ENCODE results near the gene B4GALNT4. TPM values are rescaled to one million over a fixed set of nuclear protein-coding genes. Genes with fewer than 3 reads are reported as not detected.

Gene B4GALNT4
- total RNA-seq, 2 donors from 2014 or later = 1.6 to 2.0 TPM

DNA sequence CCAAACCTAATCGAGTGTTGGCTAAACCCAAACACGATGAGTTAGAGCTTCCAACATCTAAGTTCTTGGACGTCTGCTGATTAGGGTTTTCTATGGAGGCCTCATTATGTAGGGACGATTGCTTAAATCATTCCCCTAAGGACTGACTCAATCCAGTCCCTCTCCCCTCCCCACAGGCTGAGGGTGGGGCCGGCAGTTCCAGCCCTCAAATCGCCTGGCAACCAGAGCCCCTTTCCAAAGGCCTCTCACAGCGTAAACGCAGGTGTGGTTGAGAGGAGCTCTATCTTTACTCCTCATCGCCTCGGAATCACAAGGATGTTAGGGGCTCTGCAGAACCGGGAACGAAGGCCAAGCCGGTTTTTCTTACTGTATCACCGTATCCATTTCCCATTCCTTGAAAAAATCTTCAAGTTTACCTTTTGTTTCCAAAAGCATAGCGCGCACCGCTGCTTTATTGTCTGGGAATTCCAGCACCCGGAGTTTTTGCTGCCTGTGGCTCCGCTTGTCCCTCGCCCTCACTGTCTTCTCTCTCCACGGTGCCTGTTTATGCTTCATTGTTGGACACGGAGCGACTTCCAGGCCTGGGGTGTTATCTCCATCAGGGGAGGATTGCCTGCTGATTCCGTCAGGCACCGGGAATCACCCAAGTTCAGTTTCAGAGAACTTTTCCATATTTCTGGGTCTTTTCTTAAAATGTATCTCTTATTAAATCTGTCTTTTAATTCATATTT lies 34.9 kb upstream of the B4GALNT4 start:
- no peaks in the 10 kb centered on the region for H3K36me3 ChIP-seq
- H3K4me3 ChIP-seq = no peak overlapping the region
- H3K9ac ChIP-seq (ENCODE audit: low read depth in 2 of 2, low read length in 2 of 2) = no peak overlapping the region
- intact Hi-C loops (cut with DNase I) = no loop called here
- H3K27me3 ChIP-seq = no peaks in the 10 kb centered on the region
- no peak overlapping the region for H3K27ac ChIP-seq
- peaks cover 6% of the 10 kb centered on the region for H3K4me1 ChIP-seq
- TF ChIP-seq, protein P1, sequence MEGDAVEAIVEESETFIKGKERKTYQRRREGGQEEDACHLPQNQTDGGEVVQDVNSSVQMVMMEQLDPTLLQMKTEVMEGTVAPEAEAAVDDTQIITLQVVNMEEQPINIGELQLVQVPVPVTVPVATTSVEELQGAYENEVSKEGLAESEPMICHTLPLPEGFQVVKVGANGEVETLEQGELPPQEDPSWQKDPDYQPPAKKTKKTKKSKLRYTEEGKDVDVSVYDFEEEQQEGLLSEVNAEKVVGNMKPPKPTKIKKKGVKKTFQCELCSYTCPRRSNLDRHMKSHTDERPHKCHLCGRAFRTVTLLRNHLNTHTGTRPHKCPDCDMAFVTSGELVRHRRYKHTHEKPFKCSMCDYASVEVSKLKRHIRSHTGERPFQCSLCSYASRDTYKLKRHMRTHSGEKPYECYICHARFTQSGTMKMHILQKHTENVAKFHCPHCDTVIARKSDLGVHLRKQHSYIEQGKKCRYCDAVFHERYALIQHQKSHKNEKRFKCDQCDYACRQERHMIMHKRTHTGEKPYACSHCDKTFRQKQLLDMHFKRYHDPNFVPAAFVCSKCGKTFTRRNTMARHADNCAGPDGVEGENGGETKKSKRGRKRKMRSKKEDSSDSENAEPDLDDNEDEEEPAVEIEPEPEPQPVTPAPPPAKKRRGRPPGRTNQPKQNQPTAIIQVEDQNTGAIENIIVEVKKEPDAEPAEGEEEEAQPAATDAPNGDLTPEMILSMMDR (IDR thresholded peaks at IDR 0.05) = no peak
- H3K9me3 ChIP-seq = no peaks in the 10 kb centered on the region
- DNase-seq = no peak

DNA sequence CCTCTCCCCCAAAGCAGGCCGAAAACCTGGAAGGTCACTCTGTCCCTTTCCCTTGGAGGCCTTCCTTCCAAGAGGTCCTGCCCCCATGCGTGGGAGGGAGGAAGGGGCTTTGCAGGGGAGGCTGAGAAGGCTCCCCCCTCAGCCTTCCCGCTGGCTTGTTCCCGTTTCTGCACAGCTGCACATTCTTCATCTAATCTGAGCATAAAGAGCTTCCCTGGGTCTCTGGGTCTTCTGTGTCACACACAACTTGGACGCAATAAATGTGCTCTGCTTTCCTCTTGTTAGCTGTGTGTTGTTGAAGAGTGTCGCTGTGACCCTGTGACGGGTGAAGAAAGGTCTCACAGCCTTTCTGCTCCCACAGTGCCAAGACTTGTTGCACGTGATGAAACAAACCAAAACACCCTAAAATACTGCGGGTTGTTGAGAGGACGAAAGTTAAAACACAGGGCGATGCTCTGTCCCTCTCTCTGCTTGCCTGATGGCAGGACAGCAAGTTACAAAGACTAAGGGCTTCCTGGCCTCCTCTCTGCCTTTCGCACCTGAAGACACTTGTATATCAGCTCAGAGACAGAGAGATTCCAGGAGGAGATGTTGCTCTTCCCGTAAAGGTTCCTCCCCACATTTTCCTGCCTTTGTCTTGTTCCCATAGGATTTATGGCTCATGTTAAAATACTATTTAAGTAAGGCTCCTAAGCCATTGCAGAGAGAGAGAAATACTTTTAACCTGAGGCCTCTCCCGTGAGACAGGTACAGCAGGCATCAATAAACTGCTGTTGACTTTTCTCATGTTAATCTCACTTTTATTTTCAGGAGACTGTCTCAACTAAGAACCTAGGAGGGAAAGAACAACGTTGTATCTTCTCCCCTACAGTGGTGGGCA lies 33.3 kb upstream of the B4GALNT4 start:
- no peaks in the 10 kb centered on the region for H3K9me3 ChIP-seq
- H3K27ac ChIP-seq = peak overlapping the region; percentile 44
- no peak overlapping the region for H3K4me3 ChIP-seq
- TF ChIP-seq, protein P1 (IDR thresholded peaks at IDR 0.05) = no peak
- no peaks in the 10 kb centered on the region for H3K27me3 ChIP-seq
- peaks cover 6% of the 10 kb centered on the region for H3K4me1 ChIP-seq
- intact Hi-C loops (cut with DNase I) = no loop called here
- H3K9ac ChIP-seq (ENCODE audit: low read depth in 2 of 2, low read length in 2 of 2) = peak overlapping the region; percentile 3 to 14
- DNase-seq = no peak
- H3K36me3 ChIP-seq = no peaks in the 10 kb centered on the region

DNA sequence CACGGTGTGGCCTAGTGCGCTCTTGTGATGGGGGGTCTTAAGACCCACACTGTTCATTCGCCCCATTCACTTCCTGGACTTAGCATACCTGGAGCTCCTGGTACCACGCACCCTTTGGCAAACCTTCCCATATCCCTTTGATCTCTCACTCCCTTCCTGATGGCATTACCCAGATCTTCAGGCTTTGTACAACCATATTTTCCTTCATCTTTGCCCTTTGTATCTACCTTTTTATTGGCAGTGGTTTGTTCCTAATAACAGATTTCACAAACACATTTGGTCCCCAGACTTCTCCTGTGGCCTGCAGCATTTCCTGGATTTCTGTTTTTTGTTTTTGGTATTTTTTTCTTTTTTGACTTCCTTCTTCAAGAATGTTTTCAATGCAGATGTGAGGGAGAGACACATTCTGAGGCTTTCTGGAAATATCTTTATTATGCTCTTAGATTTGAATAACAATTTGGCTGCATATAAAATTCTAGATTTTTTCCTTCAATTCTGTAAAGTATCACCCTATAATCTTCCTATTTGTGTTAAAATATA lies 32.6 kb upstream of the B4GALNT4 start:
- TF ChIP-seq, protein P1 (IDR thresholded peaks at IDR 0.05) = no peak
- H3K9me3 ChIP-seq = no peaks in the 10 kb centered on the region
- intact Hi-C loops (cut with DNase I) = no loop called here
- H3K4me1 ChIP-seq = peaks cover 6% of the 10 kb centered on the region
- H3K27me3 ChIP-seq = no peaks in the 10 kb centered on the region
- H3K4me3 ChIP-seq = no peak overlapping the region
- peak overlapping the region in 1 of 2 donors; percentile 24 for H3K9ac ChIP-seq (ENCODE audit: low read depth in 2 of 2, low read length in 2 of 2)
- H3K36me3 ChIP-seq = no peaks in the 10 kb centered on the region
- peak overlapping the region; percentile 44 for H3K27ac ChIP-seq
- DNase-seq = no peak

DNA sequence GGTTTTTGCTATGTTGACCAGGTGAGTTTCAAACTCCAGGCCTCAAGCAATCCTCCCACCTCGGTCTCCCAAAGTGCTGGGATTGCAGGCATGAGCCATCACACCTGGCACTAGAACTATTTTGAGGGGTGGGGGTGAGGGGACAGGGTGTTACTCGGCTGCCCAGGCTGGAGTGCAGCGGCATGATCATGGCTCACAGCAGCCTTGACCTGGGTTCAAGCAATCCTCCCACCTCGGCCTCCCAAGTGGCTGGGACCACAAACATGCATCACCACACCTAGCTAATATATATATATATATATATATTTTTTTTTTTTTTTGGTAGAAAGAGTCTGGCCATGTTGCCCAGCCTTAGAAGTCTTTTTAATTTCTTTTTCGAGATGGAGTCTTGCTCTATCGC lies 31.6 kb upstream of the B4GALNT4 start:
- no peak for DNase-seq
- no peak overlapping the region for H3K9ac ChIP-seq (ENCODE audit: low read depth in 2 of 2, low read length in 2 of 2)
- H3K36me3 ChIP-seq = no peaks in the 10 kb centered on the region
- H3K27me3 ChIP-seq = no peaks in the 10 kb centered on the region
- TF ChIP-seq, protein P1 (IDR thresholded peaks at IDR 0.05) = no peak
- H3K4me3 ChIP-seq = no peak overlapping the region
- peaks cover 6% of the 10 kb centered on the region for H3K4me1 ChIP-seq
- no peak overlapping the region for H3K27ac ChIP-seq
- intact Hi-C loops (cut with DNase I) = no loop called here
- H3K9me3 ChIP-seq = no peaks in the 10 kb centered on the region

DNA sequence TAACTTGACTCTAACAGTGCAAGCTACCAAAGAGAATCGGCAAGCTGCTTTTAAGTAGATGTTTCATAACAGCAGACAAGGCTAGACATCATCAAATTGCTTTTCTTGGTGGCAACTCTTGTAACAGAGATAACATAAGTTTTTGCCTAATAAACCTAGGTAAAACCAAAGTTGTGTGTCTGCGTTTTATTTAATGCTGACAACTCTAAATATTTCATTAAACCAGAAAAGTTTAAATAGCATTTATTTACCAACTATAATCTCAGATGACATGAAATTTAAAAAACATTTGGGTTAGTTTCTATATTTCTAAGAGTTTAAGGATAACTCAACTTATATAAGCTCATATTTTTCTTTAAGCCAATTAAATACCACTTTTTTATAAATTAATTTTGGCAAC lies 29.3 kb upstream of the B4GALNT4 start:
- no peaks in the 10 kb centered on the region for H3K9me3 ChIP-seq
- no peaks in the 10 kb centered on the region for H3K27me3 ChIP-seq
- intact Hi-C loops (cut with DNase I) = no loop called here
- H3K4me3 ChIP-seq = no peak overlapping the region
- H3K27ac ChIP-seq = no peak overlapping the region
- H3K4me1 ChIP-seq = peaks cover 6% of the 10 kb centered on the region
- TF ChIP-seq, protein P1 (IDR thresholded peaks at IDR 0.05) = no peak
- no peak for DNase-seq
- H3K9ac ChIP-seq (ENCODE audit: low read depth in 2 of 2, low read length in 2 of 2) = no peak overlapping the region
- H3K36me3 ChIP-seq = no peaks in the 10 kb centered on the region
